Measurements from ENCODE around the gene FAM163A. TPM values are rescaled to one million over a fixed set of nuclear protein-coding genes. Genes with fewer than 3 reads are reported as not detected.

FAM163A gene
- total RNA-seq, 1 experiment from 2014 or later = 0.46 TPM

DNA sequence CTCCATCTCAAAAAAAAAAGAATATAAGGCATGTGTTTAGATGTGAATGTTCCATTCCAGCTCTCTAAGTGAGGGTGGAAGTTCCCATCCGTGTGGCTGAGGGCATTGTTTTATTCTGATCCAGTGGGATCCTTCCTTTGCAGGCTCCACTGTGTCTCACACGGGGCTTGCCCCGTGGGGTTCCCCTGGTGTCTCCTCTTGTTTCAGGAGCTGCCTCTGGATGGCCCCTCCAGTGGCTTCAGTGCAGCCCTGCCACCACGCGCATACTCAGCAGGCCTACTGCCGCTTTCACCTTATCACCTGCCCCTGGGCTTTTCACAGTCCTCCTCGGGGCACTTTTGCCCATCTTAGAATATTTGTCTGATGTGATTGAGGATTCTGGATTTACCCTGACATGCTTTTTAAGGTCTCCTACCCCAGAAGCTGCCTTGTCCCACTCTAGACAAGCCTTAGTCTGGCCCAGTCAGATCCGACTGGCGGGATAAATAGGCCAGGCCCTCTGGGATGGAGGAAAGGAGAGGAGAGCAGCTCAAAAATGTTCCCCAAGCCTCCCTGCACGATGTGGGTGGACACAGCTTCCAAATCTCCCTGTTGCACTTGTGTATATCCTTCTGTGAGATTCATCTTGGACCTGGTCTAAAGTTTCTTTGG lies 55.2 kb downstream of the FAM163A start:
- no peak overlapping the region for H4K91ac ChIP-seq (ENCODE audit: insufficient read length, low read depth, low read length)
- no peak overlapping the region for H3K9ac ChIP-seq (ENCODE audit: extremely low read depth, insufficient read length, low read length)
- no peak overlapping the region; a peak in 1 of 7 replicates for H3K27ac Mint-ChIP-seq
- H2BK12ac ChIP-seq (ENCODE audit: insufficient read length, low read depth, low read length) = no peak overlapping the region
- H3K23me2 ChIP-seq (ENCODE audit: insufficient read length, low read depth, low read length, poor library complexity, severe bottlenecking) = no peaks in the 10 kb centered on the region
- no peak overlapping the region for H3K56ac ChIP-seq (ENCODE audit: insufficient read length, low read depth, low read length)
- no peaks in the 10 kb centered on the region for H3K79me1 ChIP-seq (ENCODE audit: insufficient read depth, low read depth, low read length, poor library complexity, severe bottlenecking)
- H3K14ac ChIP-seq (ENCODE audit: insufficient read depth, low read length) = no peak overlapping the region
- H4K8ac ChIP-seq (replicated peaks; ENCODE audit: insufficient read length, low read depth, low read length) = no peak overlapping the region
- H3K4ac ChIP-seq (ENCODE audit: low read depth, low read length) = no peak overlapping the region
- no peak overlapping the region for H2AK5ac ChIP-seq (ENCODE audit: insufficient read length, low read length)
- H2BK120ac ChIP-seq (ENCODE audit: low read depth, low read length, poor library complexity, severe bottlenecking) = no peak overlapping the region
- H3K4me3 Mint-ChIP-seq = no peak overlapping the region
- TF ChIP-seq, protein P1, sequence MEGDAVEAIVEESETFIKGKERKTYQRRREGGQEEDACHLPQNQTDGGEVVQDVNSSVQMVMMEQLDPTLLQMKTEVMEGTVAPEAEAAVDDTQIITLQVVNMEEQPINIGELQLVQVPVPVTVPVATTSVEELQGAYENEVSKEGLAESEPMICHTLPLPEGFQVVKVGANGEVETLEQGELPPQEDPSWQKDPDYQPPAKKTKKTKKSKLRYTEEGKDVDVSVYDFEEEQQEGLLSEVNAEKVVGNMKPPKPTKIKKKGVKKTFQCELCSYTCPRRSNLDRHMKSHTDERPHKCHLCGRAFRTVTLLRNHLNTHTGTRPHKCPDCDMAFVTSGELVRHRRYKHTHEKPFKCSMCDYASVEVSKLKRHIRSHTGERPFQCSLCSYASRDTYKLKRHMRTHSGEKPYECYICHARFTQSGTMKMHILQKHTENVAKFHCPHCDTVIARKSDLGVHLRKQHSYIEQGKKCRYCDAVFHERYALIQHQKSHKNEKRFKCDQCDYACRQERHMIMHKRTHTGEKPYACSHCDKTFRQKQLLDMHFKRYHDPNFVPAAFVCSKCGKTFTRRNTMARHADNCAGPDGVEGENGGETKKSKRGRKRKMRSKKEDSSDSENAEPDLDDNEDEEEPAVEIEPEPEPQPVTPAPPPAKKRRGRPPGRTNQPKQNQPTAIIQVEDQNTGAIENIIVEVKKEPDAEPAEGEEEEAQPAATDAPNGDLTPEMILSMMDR (conservative IDR thresholded peaks at IDR 0.05) = no peak
- H3K9me3 Mint-ChIP-seq = peaks cover 0 to 3% of the 10 kb centered on the region in 2 experiments; a peak in 2 of 5 replicates
- no peak overlapping the region for H2BK5ac ChIP-seq (ENCODE audit: insufficient read length, low read length)
- no peaks in the 10 kb centered on the region; a peak in 1 of 7 replicates for H3K36me3 Mint-ChIP-seq (ENCODE audit: insufficient read depth in 1 of 3, low read depth in 3 of 3)
- WGBS (ENCODE audit: extremely low coverage, insufficient read length, low lambda C conversion rate) = no CpG with 5 or more reads among the region's 10 CpGs
- no peaks in the 10 kb centered on the region for H3K4me1 ChIP-seq (ENCODE audit: insufficient read depth, low read length)
- H2BK15ac ChIP-seq (ENCODE audit: low read depth, low read length) = no peak overlapping the region
- H3K27me3 ChIP-seq (ENCODE audit: insufficient read depth, low read length) = no peaks in the 10 kb centered on the region
- H3K4me2 ChIP-seq (ENCODE audit: insufficient read depth, insufficient read length, low read length) = no peak overlapping the region
- no peak overlapping the region for H3T11ph ChIP-seq (ENCODE audit: low read length)
- no peak overlapping the region for H3K23ac ChIP-seq (ENCODE audit: insufficient read length, low read depth, low read length)
- H3K79me2 ChIP-seq (ENCODE audit: insufficient read depth, low read length) = no peaks in the 10 kb centered on the region
- DNase-seq = no peak
- no peak overlapping the region for H2AFZ ChIP-seq (ENCODE audit: low read length)
- H2BK20ac ChIP-seq (ENCODE audit: low read depth, low read length, poor library complexity, severe bottlenecking) = no peak overlapping the region
- H4K20me1 ChIP-seq (ENCODE audit: control insufficient read depth, insufficient read depth, insufficient read length) = no peaks in the 10 kb centered on the region
- H3K27me3 Mint-ChIP-seq (ENCODE audit: low read depth) = no peaks in the 10 kb centered on the region
- H3K9me3 ChIP-seq (ENCODE audit: control insufficient read depth, low read depth, low read length) = no peaks in the 10 kb centered on the region
- H4K5ac ChIP-seq (ENCODE audit: insufficient read length, low read depth, low read length) = no peak overlapping the region
- H3K18ac ChIP-seq (ENCODE audit: insufficient read length, low read depth, low read length) = no peak overlapping the region
- no peak overlapping the region for H3K27ac ChIP-seq (ENCODE audit: insufficient read length, low read depth, low read length)
- peaks cover 8 to 11% of the 10 kb centered on the region in 2 experiments for H3K4me1 Mint-ChIP-seq

Data from H9 (cell line).